HG02970 (cell line): ENCODE results near the gene PIM3.

ENCODE experiments used
- ATAC-seq: cut with Tn5 transposase; IDR thresholded peaks from one replicate; pipeline ENCODE4 v1.9.1; 2021; ENCODE audit warnings: mild to moderate bottlenecking, moderate library complexity, moderate number of reproducible peaks; ENCODE audit not compliant: unreplicated experiment, low FRiP score

PIM3 gene

DNA sequence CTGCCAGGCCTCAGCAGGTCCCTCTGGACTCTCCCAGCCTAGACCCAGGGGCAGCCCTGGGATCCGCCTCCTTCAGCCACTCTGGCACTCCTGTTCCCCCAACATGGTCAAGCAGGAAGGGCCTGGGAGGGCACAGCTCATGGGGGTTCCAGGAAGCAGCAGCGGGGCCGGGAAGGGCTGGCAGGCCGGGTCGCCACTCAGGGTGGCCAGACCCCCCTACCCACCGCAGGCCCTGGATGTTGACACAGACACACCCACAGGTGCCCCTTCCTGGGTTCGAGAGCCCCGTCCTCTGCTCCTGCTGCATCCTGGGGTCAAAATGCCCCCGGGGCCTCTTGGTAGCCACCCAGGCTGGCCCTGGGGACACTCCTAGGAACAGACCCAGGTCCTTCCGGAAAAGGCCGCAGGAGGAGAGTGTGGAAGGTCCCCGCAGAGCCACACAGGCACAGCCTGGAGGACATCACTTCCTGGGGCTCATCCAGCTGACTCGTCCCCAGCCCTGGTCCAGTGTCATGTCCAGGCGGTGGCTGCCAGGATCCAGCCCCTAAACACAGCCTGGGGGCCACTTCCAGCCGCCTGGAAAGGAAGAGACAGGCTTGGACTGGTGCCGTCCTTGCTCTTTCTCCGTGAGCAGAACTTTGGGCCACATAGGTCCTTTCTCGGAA lies 6.8 kb upstream of the PIM3 start:
- ATAC-seq = no peak

DNA sequence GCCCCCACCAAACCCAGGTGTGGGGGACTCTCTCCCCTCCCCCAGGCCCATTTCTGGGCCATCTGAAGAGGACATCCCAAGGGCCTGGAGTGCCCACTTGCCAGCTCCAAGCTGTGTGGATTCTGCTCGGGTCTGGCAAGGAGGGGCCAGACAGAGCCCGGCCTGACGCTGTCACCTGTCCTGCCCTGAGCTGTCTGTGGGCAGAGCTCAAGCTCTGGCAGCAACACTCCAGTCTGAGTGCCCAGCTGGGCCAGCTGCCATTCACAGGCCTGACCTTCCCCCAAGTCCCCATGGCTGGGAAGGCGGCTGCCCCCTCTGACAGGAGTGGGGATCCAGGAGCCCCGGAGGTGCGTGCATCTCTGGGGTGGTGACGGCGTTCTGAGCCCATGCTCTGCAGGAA lies 6.2 kb upstream of the PIM3 start:
- ATAC-seq = no peak

DNA sequence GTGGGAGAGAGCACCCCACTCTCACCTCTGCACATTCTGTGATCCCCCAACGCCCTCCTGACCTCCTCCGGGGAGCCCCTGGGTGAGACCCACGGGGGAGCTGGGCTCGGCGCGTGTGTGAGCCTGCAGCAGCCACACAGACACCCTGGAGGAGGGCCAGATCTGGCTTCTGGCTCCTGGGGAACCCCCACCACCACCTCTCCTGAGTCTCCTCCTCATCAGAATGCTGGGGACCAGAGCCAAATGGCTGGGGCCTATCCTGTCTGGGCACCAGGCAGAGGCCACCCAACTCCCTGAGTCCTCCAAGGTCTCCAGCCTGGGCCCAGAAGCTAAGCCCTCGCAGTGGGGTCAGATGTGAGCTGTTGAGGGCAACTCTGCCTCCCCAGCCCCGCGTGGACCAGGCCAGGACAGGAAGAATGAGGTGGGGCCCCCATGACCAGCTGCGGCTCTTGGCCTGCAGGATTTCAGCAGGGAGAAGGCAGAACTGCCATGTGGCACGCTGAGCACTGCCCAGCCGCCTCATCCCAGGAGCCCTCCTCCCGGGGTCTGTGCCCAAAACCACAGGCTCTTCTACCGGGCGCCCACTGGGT lies 5.5 kb upstream of the PIM3 start:
- ATAC-seq = no peak

DNA sequence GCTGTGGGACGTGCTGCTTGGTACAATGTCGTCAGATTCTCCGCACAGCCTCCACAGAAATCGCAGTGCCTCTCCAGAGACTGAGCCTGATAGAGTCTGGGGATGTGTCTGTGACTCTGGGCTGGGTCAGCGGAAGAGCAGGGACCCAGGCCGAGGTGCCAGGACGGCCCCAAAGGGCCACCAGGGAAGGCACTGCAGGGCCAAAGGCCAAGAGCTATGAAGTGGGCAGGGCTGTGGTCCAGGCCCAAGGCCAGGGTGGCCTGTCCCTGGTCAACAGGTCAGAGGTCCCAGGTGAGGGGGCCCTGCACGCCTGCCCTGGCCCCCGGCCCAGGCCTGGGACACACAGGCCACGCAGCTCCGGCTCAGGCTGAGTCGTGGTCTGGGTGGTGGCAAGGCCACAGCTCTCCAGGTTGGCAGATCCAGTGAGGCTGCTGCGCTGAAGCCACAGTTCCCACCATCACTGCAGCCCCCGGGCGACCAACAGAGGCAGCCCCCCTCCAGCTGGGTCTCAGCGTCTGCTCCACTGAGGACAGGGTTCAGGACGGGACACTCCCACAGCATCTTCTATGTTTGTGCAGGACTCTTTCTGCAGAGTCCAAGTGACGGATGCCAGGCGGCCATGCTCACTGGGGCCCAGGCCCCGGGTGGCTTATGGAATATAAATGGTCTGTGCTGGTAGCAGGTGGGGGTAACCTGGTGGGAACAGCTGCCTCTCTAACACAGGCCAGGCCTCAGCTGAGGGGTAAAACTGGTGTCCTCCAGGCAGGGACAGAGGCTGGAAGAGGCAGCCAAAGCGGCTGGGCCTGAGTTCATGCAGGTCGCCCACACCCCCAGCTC lies 4.8 kb upstream of the PIM3 start:
- ATAC-seq = no peak

DNA sequence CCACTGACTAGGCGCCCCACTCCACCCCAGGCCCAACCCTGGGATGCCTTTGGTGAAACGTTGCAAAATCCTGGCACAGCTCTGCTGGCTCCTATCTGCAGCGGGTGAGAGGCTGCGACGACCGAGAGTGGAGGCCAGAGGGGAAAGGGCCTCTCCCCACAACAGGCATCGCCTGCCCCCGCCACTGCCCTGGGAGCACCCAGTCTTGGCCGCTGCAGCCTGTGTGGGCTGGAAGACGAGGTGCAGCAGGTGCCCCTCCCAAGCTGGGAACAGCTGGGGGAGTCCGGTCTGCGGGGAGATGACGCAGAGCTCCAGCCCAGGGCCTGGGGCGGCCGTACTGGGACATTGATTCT lies 4.2 kb upstream of the PIM3 start:
- no peak for ATAC-seq

DNA sequence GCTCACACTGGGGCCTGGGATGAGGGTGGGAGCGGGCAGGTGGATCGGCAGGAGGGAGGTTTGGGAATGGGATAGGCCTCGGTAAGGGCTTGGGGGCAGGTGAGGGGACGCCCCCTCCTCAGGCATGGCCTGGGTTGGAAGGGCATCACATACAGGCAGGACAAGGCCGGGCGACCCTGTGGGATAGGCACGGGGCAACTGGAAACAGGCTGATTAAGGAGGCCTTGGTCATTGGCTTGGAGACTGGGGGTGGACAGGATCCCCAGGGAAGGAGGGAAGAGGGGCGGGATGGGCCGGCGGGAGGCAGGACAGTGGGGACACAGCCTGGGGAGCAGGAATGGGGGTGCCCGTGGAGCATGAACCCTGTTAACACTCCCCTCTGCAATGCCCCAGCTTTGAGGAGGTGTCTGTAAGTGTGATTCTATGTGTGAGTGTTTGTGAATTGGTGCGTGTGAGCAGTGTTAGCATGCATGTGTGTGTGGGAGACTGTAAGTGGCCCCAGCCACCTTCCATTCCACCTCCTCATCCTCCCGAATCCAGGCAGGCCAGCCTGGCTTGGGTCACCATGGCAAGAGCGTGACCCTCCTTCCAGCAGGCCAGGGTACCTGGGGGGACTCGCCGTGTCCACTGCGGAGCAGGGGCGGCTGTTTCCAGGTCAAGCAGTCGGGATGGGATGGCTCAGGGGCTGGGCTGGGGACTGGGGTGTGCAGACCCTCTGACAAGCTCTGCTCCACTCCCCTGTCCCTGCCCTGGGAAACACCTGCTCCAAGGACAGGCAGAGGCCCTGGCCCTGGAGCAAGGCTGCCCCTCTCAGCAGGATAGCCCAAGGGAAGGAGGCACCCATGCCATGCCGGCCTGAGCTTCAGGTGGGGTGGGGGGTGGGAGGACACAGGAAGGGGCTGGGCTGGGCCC lies 3.4 kb upstream of the PIM3 start:
- ATAC-seq = no peak

GRCh38 chr22:49957826-49958365 lies 2.7 kb upstream of the PIM3 start:
- ATAC-seq = no peak

GRCh38 chr22:49958366-49958921 lies 2.1 kb upstream of the PIM3 start:
- ATAC-seq = no peak

- no peak for ATAC-seq
These were observed 1.4 kb upstream of the PIM3 start for GRCh38 chr22:49958931-49959781.

GRCh38 chr22:49959782-49960158 lies 802 bp upstream of the PIM3 start:
- ATAC-seq = no peak

GRCh38 chr22:49961005-49961600 lies 531 bp downstream of the PIM3 start:
- no peak for ATAC-seq

DNA sequence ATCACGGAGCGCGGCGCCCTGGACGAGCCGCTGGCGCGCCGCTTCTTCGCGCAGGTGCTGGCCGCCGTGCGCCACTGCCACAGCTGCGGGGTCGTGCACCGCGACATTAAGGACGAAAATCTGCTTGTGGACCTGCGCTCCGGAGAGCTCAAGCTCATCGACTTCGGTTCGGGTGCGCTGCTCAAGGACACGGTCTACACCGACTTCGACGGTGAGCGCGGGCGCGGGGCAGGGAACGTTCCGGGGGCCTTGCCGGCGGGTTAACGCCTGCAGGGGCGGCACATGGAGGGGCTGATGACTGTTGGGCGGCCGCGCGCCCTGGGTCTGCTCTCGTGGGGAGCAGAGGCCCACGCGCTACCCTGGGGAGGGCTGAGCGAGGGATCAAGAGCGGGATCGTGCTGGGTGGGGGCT lies 1.0 kb downstream of the PIM3 start:
- no peak for ATAC-seq

DNA sequence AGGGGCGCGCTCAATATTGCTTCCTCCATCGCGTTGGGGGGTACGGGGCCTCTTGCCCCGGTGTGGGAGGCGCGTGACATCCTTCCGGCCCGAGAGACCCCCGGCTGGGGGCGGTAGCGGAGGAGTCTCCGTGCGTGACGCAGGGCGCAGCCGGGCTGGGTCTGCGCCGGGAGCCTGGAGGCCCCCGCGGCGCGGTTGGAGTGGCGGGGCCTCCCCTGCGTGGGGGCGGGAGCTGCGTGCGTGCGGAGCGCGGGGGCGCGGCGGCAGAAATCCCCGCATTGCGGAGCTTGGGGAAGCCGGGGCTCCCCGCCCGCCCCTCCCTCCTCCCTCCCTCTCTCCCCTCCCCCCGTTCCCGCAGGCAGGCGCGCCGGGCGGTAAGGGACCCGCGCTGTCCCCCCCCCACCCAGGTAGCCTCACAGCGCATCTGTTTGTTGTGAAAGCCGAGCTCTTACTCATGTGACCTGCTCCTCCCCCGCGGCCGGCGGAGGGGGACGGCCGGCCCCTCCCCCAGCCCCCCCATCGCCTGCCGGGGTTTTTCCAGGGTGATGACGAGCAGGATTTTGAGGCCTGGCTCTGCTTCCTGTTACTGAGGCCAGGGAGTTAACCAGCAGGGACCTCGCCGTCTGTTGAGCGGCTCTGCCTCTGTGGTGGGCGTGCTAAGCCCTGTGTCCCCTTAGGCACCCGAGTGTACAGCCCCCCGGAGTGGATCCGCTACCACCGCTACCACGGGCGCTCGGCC lies 1.6 kb downstream of the PIM3 start:
- ATAC-seq = no peak

GRCh38 chr22:49962751-49963646 lies 2.4 kb downstream of the PIM3 start:
- no peak for ATAC-seq

- no peak for ATAC-seq
These were observed 3.1 kb downstream of the PIM3 start for GRCh38 chr22:49963647-49964026.

DNA sequence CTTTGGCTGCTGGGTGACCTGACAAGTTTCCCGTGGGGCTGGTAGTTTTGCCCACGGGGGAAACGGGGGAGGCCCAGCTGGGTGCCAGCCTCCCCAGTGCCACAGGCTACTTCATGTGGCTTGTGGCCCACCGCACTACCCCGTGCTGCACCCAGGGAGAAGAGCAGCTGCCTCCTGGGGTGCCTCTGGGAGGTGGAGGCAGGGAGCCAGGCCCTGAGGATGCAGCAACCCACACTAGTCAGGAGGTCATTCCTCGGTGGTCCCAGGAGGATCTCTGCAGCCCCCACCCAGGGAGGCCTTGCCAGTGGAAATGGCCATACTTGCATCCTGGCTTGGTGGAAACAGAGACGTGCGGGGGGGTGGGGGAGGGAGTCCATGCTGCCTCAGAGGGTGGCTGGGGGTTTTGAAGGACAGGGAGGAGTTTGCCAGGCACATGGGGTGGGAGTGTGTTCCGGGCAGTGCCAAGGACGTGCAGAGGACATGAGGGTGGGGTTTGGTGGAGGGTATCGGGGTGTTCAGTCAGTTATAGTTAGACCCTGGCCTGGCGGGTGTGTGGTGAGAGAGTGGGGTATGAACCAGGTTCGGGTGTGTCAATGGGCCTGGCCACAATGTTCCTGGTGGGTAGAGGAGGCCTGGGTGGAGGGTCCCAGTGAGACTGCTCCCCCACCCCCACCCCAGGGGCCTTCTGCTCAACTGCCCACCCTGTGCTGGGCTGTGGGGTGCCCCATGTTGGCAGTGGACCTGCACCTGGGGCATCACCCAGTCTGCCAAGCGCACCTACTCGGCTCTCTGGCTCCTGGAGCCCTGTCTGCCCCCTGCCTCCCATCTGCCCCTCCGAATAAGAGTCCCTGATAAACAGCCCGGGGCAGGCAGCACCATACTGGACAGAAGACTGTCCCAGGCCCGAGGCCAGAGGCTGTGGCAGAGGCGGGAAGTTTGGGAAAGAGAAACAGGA lies 3.8 kb downstream of the PIM3 start:
- ATAC-seq = no peak
